GM12891 (cell line): ENCODE data around the gene SIK2. TPM values are rescaled to one million over a fixed set of nuclear protein-coding genes. Genes with fewer than 3 reads are reported as not detected.

ENCODE experiments used
- DNase-seq: peaks from one replicate; pipeline ENCODE4 v3.0.0; 2011; ENCODE audit warnings: low spot score; ENCODE audit not compliant: insufficient read length
- FAIRE-seq: peaks from 2 replicates; lab custom pipeline; 2011; peaks lifted over from hg19 to GRCh38; lab: Jason Lieb, UNC
- PAX5 ChIP-seq: IDR thresholded peaks from 2 replicates; pipeline ENCODE4 v1.6.1; 2011; ENCODE audit warnings: low read length, moderate library complexity, mild to moderate bottlenecking; ENCODE audit not compliant: insufficient read depth, severe bottlenecking
- POLR2A ChIP-seq: IDR thresholded peaks from 2 replicates; pipeline ENCODE4 v1.6.1; 2011; ENCODE audit warnings: low read depth, low read length, control low read depth
- POLR2AphosphoS5 ChIP-seq: IDR thresholded peaks from 2 replicates; pipeline ENCODE4 v1.6.1; 2011; ENCODE audit warnings: low read depth, low read length, control low read depth
- POU2F2 ChIP-seq: IDR thresholded peaks from 2 replicates; pipeline ENCODE4 v1.6.1; 2011; ENCODE audit warnings: low read depth, mild to moderate bottlenecking, control low read depth, low read length, moderate library complexity
- SPI1 ChIP-seq: IDR thresholded peaks from 2 replicates; pipeline ENCODE4 v1.6.1; 2011; ENCODE audit warnings: low read depth, low read length, control low read depth
- TAF1 ChIP-seq: IDR thresholded peaks from 2 replicates; pipeline ENCODE4 v1.6.1; 2011; ENCODE audit warnings: low read depth, low read length, control low read depth
- polyA plus RNA-seq: library from polyadenylated mRNA; unstranded; fragments of >200 nt; gene quantifications from one replicate; pipeline ENCODE4 v1.2.1, GENCODE V29; 2012; ENCODE audit warnings: low read depth, missing spikeins, inconsistent platforms; ENCODE audit not compliant: missing spikeins

The SIK2 gene
- polyA plus RNA-seq = 3.7 TPM

- TF ChIP-seq POU2F2 (peak; percentile 57), TAF1 (no peak)
- DNase-seq = peak; percentile 81
- peak; percentile 97 for FAIRE-seq
Measured at GRCh38 chr11:111601979-111602864, at the start of gene SIK2. Gene SIK2, plus strand, starts transcription at chr11:111602449. Its CDS starts 115 bp downstream, at chr11:111602564.

GRCh38 chr11:111554532-111554931 lies 47.7 kb upstream of the SIK2 start:
- FAIRE-seq (no peak), DNase-seq (no peak)
- no peak for TF ChIP-seq POU2F2
- TF ChIP-seq TAF1 = no peak
- TF ChIP-seq POLR2A = no peak
- TF ChIP-seq POLR2AphosphoS5 = no peak

- no peak for FAIRE-seq
- TF ChIP-seq PAX5 (no peak), TAF1 (no peak), POLR2A (no peak), POU2F2 (no peak), POLR2AphosphoS5 (no peak), SPI1 (no peak)
- no peak for DNase-seq
Measured at GRCh38 chr11:111555255-111555654, 47.0 kb upstream of the SIK2 start.

- no peak for DNase-seq
- no peak for TF ChIP-seq POLR2AphosphoS5
- no peak for TF ChIP-seq TAF1
- TF ChIP-seq SPI1 = no peak
- no peak for TF ChIP-seq PAX5
- no peak for TF ChIP-seq POLR2A
- no peak for TF ChIP-seq POU2F2
- no peak for FAIRE-seq
Measured at GRCh38 chr11:111557425-111558111, 44.7 kb upstream of the SIK2 start.

- no peak for FAIRE-seq
- no peak for TF ChIP-seq PAX5
- no peak for TF ChIP-seq POLR2A
- TF ChIP-seq SPI1 = no peak
- TF ChIP-seq TAF1 = no peak
- no peak for TF ChIP-seq POLR2AphosphoS5
- TF ChIP-seq POU2F2 = no peak
- DNase-seq = no peak
Measured at GRCh38 chr11:111559800-111560464, 42.3 kb upstream of the SIK2 start.

GRCh38 chr11:111560800-111561199 lies 41.4 kb upstream of the SIK2 start:
- DNase-seq (no peak), FAIRE-seq (no peak)
- TF ChIP-seq PAX5 (no peak), POLR2A (no peak), POU2F2 (no peak), TAF1 (no peak), SPI1 (no peak), POLR2AphosphoS5 (no peak)

- peak; percentile 40 for FAIRE-seq
- TF ChIP-seq PAX5 (no peak), POLR2A (no peak), SPI1 (no peak), POLR2AphosphoS5 (no peak), TAF1 (no peak), POU2F2 (no peak)
- no peak for DNase-seq
Measured at GRCh38 chr11:111561306-111561705, 40.9 kb upstream of the SIK2 start.

GRCh38 chr11:111561791-111562325 lies 40.4 kb upstream of the SIK2 start:
- DNase-seq (no peak), FAIRE-seq (peak; percentile 20)
- no peak for TF ChIP-seq PAX5
- TF ChIP-seq POLR2AphosphoS5 = no peak
- TF ChIP-seq SPI1 = no peak
- TF ChIP-seq TAF1 = no peak
- TF ChIP-seq POU2F2 = no peak
- TF ChIP-seq POLR2A = no peak
